Stimulated activated CD8-positive, alpha-beta memory T cell treated with anti-CD3 and anti-CD28 coated beads, Interleukin-15, amount 100 ng/mL, for 48 hours (primary cell): ENCODE data around the gene MAP3K4.

Experiments
- DNase-seq, 2 donors: peaks; one replicate each; pipeline ENCODE4 v3.0.0-alpha.2; 2020; ENCODE audit warnings: low read depth in 2 of 2

The MAP3K4 gene

DNA sequence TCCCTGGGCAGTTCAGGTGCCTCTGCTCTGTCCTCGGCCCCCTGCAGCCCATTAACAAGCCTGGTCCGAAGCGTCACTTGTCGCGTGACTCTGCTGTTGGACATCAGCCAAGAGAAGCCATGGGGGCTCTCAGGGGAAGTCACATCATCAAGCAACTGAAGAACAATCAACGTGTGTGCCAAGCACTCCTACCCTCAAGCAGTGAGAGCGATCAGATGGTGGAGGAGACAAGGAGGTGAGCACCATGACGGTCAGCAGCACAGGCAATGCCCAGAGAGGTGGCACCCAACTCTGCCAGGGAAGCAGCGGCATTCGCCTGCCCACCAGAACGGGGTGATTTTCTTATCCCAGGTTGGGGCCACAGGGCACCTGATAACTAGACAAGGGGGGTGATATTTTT, 149.6 kb downstream of the MAP3K4 start:
- no peak for DNase-seq

GRCh38 chr6:161142957-161143296, 151.4 kb downstream of the MAP3K4 start:
- no peak for DNase-seq

GRCh38 chr6:161143663-161144430, 152.3 kb downstream of the MAP3K4 start:
- DNase-seq: no peak

GRCh38 chr6:161150136-161150535, 158.6 kb downstream of the MAP3K4 start:
- no peak for DNase-seq

- DNase-seq: no peak
Observed at GRCh38 chr6:161150566-161150965, 159.0 kb downstream of the MAP3K4 start.

- DNase-seq: no peak
Observed at GRCh38 chr6:161151059-161151645, 159.6 kb downstream of the MAP3K4 start.

GRCh38 chr6:161151660-161152526, 160.3 kb downstream of the MAP3K4 start:
- no peak for DNase-seq

DNA sequence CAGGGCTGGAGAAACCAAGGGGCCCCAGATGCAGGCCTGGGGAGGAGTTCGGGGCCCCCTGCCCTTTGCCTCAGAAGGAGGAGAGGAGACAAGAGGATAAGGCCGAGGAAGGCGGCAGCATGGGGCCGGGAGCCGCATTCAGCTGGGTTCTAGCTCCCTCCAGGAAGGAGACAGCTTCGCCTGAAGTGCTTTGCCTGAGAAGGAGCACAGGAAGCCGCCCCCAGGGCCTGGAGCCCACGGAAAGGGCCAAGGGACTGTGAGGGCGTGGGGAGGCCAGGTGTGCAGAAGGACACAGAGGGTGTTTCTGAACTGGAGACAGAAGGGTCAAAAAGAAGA, 160.9 kb downstream of the MAP3K4 start:
- no peak for DNase-seq

- no peak for DNase-seq
Observed at GRCh38 chr6:161152907-161153662, 161.5 kb downstream of the MAP3K4 start.

DNA sequence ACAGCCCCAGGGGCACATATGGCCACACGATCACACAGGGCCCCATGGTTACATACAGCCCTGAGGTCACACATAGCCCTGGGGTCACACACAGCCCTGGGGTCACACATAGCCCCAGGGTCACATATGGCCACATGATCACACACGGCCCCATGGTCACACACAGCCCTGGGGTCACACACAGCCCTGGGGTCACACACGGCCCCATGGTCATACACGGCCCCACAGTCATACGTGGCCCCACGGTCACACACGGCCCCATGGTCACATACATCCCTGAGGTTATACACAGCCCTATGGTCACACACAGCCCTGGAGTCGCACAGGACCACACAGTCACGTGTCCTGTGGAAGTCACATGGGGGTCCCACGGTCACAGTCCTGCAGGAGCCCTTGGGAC, 162.2 kb downstream of the MAP3K4 start:
- no peak for DNase-seq

DNA sequence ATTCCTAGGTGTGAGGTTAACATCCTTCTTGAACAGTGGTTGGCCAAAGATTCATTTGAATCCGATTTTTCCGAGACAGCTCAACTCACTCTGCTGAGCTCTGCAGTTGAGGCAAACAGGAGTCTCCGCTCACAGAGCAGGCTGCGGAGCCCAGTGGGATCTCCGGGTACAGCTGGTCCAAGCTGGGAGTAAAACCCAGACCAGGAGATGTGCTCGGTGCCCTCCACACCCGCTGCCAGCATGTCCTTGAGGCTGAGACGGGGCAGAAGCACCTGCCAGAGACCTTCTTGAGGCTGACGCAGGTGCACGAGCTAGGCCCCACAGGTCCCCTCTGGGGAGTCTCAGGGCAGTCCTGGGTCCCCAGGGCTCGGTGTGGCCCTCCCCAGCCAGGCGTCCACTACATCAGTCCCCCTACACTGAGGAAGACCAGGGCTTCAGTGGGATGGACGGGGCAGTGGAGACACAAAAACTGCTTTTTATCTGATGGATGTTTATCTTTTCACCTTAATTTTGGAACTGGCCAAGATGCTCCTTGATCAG, 163.3 kb downstream of the MAP3K4 start:
- DNase-seq: no peak

DNA sequence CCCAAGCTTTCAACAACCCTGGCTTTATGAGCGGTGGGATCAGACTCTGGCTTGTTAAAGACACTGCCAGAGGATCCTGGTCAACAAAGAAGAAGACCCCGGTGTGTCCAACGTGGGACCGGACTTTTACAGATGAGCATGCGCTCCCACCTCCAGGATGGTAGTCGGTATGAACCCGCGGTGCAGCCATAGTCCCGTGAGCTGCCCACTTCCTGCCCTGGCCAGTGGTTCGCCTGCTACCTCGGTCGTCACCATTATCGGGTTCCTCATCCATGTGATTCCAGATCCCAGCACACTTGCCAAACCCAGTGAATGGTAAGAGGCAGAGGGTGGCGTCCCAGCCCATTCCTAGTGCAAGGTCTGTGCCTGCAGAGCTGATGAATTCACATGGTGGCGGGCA, 169.6 kb downstream of the MAP3K4 start:
- no peak for DNase-seq

DNA sequence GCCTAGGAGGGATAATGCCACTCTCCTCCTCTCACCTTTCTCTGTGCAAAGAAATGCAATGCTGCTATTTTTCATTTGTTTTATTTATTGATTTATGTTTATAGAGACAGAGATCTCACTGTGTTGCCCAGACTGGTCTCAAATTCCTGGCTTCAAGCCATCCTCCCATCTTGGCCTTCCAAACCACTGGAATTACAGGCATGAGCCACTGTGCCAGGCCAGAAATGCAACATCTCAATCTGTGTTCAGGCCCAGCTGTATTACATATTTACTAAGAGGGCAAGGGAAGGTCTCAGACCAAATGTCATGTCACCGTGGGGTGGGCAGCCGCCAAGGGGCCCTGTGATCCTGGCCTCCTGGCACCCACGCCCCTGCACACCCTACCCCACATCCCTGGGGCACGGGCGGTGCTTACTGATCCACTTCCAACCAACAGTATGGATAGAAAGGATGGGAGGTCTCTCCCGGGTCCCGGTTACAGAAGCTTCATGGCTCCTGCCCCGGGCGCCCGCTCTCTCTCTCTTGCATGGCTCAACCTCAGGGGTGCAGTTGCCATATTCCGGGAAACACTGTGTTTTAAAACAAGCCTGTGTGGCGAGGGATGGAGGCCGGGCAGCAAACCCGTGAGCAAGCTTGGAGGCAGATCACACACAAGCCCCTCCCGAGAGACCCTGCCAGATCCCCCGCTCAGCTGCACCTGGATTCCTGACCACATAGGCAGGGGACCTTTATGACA, 170.5 kb downstream of the MAP3K4 start:
- DNase-seq: no peak

DNA sequence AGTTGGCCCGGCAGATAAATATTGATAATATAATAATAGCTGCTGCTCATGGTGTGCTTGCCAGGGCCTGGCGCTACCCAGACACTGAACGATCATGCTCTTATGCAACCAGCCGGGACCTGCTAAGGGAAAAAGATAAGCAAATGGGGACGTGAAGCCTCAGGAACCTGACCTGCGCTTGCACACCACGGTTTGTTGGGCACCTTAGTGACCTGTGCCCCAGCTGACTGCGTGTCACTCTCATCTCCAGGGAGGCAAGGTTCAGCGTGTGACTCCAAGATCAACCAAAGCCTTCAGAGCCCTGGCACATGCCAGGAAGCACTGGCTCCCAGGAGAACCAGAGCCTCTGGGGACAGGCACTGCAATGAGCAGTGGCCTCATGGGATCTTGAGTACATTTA, 171.2 kb downstream of the MAP3K4 start:
- no peak for DNase-seq

GRCh38 chr6:161163466-161164181, 172.1 kb downstream of the MAP3K4 start:
- DNase-seq: no peak

DNA sequence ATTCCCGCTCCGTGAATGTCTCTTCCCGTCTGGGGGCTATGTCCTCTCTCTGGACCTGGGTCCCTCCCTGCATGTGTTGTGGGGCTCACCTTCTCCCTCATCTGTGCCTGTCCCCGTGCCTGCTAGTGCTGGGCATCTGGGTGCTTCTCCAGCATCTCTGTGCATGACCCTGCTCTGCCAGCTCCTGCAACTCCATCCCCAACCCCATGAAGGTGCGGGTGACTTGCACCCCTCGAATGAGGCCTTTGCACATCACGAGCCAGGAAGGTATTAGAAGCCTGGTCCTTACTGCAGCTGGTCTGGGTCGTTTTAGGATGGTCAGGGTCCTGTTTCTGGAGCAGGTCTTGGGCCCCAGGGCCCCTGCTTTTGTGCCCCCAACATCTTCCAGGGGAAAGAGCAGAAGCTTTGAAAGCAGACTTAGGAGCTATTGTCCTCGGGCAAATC, 172.6 kb downstream of the MAP3K4 start:
- DNase-seq: no peak

- no peak for DNase-seq
Observed at GRCh38 chr6:161166176-161166575, 174.6 kb downstream of the MAP3K4 start.

DNA sequence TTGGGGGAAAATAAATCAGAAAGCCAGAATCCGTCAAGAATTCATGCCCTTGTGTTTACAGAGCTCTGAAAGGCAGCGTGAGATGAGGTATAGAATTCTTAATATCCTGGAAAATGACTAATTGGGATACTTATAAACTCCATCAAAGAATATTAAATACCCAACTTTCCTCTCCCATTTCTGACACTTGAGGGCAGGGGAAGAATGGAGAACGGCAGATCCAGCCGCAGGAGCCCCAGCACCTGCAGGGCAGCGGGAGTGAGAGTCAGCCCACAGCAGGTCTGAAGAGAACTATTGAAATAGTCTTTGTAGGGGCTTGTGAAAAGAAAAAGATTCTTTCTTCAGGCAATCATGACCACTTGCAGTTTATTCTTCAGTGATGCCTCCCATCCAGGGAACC, 175.1 kb downstream of the MAP3K4 start:
- DNase-seq: no peak
